Gastrocnemius medialis (tissue), 4 donors: ENCODE measurements around the gene OTULIN.

Experiments
- POLR2A ChIP-seq, 2 donors: fragments of 450-650 bp; IDR thresholded peaks; one replicate each; pipeline ENCODE4 v1.6.1; 2017; ENCODE audit warnings: antibody characterized with exemption in 2 of 2, mild to moderate bottlenecking in 2 of 2, moderate library complexity in 2 of 2
- TF ChIP-seq, protein P1 (sequence below), 5 experiments: fragments of 450-650 bp in 3 of 5; fragments of 200-600 bp in 2 of 5; sonication (generic) in 2 of 5; IDR thresholded peaks in 4 of 5; conservative IDR thresholded peaks in 1 of 5; 1 replicate in 4 of 5; 2 replicates in 1 of 5; pipeline ENCODE4 v1.5.1; 2016 to 2019; ENCODE audit warnings: antibody characterized with exemption in 5 of 5, mild to moderate bottlenecking in 3 of 5, moderate library complexity in 3 of 5

DNA sequence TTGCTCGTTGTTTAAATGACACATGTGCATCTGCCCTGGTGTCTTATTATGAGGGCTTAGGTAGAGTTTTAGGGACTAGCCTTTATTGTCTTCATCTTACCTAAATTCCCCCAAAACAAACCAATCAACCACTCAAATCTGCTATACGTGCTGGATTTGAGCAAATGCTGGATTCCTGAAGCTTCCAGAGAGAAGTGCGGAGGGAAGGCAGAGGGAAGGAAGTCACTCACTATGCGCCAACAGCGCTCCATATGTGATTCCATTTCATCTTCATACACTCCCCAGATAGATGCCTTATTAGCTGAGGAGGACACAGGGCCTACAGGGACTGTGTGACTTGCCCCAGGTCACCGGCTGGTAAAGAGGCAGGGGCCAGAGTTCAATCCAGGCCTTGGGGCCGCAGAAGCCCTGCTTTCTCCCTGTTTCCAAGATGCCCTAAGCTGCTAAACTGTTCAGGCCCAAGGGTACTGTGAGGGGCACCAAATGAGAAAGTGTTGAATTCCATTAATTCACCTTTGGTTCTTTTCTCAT lies 63.5 kb downstream of the OTULIN start:
- no peak for TF ChIP-seq POLR2A (IDR thresholded peaks at IDR 0.05)
- TF ChIP-seq, protein P1, sequence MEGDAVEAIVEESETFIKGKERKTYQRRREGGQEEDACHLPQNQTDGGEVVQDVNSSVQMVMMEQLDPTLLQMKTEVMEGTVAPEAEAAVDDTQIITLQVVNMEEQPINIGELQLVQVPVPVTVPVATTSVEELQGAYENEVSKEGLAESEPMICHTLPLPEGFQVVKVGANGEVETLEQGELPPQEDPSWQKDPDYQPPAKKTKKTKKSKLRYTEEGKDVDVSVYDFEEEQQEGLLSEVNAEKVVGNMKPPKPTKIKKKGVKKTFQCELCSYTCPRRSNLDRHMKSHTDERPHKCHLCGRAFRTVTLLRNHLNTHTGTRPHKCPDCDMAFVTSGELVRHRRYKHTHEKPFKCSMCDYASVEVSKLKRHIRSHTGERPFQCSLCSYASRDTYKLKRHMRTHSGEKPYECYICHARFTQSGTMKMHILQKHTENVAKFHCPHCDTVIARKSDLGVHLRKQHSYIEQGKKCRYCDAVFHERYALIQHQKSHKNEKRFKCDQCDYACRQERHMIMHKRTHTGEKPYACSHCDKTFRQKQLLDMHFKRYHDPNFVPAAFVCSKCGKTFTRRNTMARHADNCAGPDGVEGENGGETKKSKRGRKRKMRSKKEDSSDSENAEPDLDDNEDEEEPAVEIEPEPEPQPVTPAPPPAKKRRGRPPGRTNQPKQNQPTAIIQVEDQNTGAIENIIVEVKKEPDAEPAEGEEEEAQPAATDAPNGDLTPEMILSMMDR (IDR thresholded peaks at IDR 0.05 in 4 of 5, conservative IDR thresholded peaks at IDR 0.05 in 1 of 5) = no peak
